H1 (cell line): Measurements from ENCODE around the gene PLPPR3. TPM values are rescaled to one million over a fixed set of nuclear protein-coding genes. Genes with fewer than 3 reads are reported as not detected.

ENCODE experiments used
- CHD7 ChIP-seq: fragments of 300-600 bp; sonication (generic); IDR thresholded peaks from 2 replicates; pipeline ENCODE4 v1.7.1; 2012; ENCODE audit warnings: low read length, moderate library complexity, mild to moderate bottlenecking, inconsistent platforms; ENCODE audit not compliant: insufficient replicate concordance
- polyA plus RNA-seq, 7 experiments: library from polyadenylated mRNA; depleted of rRNA in 3 of 7; stranded (reverse) in 5 of 7; unstranded in 2 of 7; fragments of >200 nt in 5 of 7; fragments of 200-250 nt in 2 of 7; gene quantifications; 1 replicate in 5 of 7; 2 replicates in 1 of 7; 4 replicates in 1 of 7; pipeline versions ENCODE4 v1.2.1 to v1.2.3, GENCODE V29; 2011 to 2013; ENCODE audit warnings: missing spikeins in 2 of 7, mixed read lengths in 2 of 7
- total RNA-seq: library from RNA; stranded (reverse); fragmentation: NEBNext Ultra II Directional; extraction: Animal tissue kit (Norgen Biotek cat#: 25700); gene quantifications from 2 replicates; pipeline ENCODE4 v1.2.1, GENCODE V29; 2021

The PLPPR3 gene
- total and polyA plus RNA-seq, 2 of the 8 experiments (the other 6 are each of a cell fraction or from before 2014, with no cell fraction given): 71.7 to 76.4 TPM

- TF ChIP-seq CHD7: no peak
Measured at GRCh38 chr19:788686-788982, 33.1 kb downstream of the PLPPR3 start (continued).
